GM18951 (cell line): ENCODE results near the gene AP5Z1.

Experiments
- POLR2A ChIP-seq: IDR thresholded peaks from 4 replicates; pipeline ENCODE4 v1.6.1; 2011; ENCODE audit warnings: mild to moderate bottlenecking; ENCODE audit not compliant: insufficient read length, insufficient read depth; ENCODE audit errors: extremely low read depth
- in situ Hi-C: fragments of 300-500 bp; cut with MboI; formaldehyde crosslinking; loops from one replicate; pipeline ENCODE4 v1.12.0; 2022; ENCODE audit warnings: low sequenced_read_pairs, mixed read lengths, inconsistent platforms; ENCODE audit not compliant: unreplicated experiment

AP5Z1 gene

DNA sequence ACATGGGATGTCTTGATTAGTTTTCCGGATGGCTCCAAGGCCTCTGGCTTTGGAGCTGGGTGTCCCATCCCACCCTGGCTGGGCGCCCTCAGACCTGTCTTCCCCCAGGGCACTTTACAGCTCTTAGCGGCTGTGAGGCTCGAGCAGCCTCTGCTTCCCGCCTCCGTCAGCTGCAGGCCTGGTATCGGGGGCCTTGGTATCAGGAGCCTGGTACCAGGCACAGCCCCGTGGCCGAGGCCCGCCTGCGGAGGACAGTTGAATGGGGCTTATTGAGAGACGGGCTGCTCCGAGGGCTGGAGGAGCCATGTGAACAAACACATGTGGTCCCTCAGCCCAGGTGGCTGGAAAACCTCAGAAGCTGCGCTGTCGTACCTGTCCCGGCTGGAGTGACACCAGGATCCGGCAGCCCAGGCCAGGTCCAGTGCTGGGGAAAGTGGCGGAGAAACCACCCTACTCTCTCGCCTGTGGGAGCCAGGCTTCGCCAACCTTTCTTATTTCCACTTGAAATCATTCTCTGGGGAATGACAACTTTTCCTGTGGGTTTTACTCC, 23.9 kb upstream of the AP5Z1 start:
- in situ Hi-C loops = loop anchor here (5.0 kb wide), 1 partner anchor 139 kb away; no protein-coding TSS in a partner anchor
- no peak for TF ChIP-seq POLR2A

DNA sequence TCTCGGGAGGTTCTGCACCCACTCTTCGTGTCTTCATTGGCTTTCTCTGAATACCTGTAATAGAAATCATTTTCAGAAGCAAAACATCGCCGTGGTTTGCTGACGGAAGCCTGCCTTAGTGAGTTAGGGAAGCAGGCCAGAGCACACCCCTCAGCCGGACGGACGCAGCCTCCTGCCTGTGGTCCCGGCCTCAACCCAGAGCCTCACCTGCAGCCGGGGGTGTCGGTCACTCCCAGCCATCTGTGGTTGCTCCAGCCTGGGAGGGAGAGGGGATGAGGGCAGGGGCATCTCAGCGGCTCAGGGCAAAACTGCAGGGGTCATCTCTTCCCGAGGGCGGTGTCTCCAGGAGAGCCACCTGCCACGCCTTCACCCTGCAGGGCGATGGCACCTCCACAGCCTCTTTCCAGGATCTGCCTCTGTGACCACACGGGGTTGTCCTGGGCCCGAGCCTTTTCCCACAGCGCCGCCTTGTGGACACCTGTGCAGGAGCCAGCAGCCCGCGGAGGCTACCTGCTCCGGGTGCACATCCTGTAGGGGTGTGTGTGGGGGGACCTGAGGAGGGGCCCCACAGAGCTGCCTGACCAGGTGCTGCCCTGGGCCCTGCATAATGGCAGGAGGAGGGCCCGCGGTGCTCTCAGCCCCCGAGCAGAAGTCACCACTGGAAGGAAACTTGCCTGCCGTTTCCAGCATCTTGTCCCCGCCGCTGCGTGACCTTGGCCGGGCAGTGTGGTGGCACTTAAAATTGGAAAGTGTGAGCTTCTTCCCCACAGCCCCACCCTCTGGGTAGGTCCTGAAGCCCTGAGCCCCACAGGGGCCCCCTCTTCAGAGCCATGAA, 21.6 kb upstream of the AP5Z1 start:
- in situ Hi-C loops = loop anchor here (5.0 kb wide), 1 partner anchor 142 kb away; no protein-coding TSS in a partner anchor
- no peak for TF ChIP-seq POLR2A

DNA sequence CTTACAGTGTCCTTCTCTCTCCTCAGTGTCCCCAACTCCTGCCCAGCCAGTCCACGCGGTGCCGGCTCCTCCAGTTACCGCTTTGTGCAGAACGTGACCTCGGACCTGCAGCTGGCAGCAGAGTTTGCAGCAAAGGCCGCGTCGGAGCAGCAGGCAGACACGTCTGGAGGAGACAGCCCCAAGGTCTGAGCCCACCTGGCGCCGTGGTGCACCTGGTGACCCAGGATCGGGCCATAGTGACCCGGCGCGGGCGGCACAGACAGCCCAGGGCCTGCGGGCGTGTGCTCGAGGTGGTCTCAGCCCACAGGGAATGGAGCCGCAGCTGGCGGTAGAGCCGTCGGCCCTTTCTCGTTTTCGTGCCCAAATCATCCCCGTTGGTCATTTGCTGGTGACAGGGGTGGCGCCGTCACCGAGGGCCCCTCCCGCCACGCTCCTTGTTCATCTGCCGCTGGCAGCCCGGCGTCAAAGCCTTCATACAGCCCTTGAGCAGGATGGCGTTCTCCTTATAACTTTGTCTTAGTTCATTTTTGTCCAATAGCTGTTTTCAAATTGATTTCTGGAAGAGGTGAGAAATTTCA, 20.9 kb upstream of the AP5Z1 start:
- in situ Hi-C loops = loop anchor here (5.0 kb wide), 1 partner anchor 142 kb away; no protein-coding TSS in a partner anchor
- TF ChIP-seq POLR2A = no peak

DNA sequence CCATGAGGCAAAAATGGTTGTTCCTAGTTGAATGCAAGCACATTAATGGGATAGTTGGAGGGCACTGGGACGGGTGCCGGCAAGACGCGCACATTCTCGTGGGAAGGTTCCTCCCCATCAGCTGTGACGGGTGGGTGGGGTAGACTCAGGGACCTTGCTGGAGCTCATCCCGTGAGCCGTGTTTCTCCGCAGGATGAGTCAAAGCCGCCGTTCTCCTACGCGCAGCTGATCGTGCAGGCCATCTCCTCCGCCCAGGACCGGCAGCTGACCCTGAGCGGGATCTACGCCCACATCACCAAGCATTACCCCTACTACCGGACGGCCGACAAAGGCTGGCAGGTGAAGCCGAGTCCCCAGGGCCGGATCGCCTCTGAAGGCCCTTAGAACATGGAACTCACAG, 20.4 kb upstream of the AP5Z1 start:
- in situ Hi-C loops = no loop called here

DNA sequence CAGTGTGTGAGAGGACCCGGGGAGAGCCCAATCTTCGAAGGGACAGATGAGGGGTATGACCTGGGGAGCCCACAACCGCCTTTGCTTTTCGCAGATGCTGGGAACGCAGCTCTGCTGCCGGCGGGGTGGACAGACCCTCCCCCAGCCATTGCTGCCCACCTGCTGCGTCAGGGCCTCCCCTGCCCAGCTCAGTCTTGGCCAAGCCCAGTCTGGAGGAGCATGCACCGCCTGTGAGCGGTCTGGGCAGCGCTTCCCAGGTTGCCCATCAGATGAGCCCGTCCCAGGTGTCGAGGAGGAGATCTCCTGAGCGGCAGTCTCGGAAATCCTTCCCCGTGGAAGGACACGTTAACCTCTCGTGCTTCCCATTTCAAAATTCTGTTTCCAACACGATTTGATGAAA, 17.3 kb upstream of the AP5Z1 start:
- in situ Hi-C loops = no loop called here
- no peak for TF ChIP-seq POLR2A

More for the DNA sequence above, 20.4 kb upstream of the AP5Z1 start:
- TF ChIP-seq POLR2A = no peak

DNA sequence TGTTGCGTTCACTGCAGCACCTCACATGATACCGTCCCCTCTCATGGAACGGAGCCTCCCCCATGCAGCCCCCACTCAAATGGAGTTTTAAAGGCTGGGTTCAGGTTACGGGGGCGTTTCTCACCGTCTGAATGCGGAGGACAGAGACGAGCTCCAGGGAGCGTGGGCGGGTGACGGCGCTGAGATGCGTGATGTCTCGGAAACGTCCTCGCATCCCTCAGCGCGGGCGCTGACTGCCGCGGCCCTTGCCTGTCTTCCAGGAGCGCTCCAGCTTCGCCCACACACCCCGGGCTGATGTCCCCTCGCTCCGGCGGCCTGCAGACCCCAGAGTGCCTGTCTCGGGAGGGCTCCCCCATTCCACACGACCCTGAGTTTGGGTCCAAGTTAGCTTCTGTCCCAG, 16.6 kb upstream of the AP5Z1 start:
- in situ Hi-C loops = no loop called here
- TF ChIP-seq POLR2A = no peak

DNA sequence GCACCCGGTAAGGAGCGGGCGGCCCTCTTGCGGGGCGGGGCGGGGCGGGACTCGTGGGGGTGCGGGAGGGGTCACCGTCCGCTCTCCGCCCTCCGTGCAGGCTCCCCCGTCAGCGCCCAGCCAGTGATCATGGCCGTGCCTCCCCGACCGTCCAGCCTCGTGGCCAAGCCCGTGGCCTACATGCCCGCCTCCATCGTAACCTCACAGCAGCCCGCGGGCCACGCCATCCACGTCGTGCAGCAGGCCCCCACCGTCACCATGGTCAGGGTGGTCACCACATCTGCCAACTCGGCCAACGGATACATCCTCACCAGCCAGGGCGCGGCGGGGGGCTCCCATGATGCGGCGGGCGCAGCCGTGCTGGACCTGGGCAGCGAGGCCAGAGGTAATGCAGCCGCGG, 16.2 kb upstream of the AP5Z1 start:
- in situ Hi-C loops = no loop called here
- no peak for TF ChIP-seq POLR2A

DNA sequence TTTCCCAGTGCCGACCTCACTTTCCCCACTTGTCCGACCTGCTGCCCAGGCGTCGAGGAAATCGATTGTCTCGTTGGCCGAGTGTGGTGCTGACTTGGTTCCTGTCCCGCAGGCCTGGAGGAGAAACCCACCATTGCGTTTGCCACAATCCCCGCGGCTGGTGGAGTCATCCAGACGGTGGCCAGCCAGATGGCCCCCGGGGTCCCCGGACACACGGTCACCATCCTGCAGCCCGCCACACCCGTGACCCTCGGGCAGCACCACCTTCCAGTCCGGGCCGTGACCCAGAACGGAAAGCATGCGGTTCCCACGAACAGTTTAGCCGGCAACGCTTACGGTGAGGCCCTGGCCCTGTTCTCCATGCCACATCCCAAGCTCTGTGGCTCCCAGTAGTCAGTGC, 14.5 kb upstream of the AP5Z1 start:
- in situ Hi-C loops = no loop called here
- TF ChIP-seq POLR2A = no peak

DNA sequence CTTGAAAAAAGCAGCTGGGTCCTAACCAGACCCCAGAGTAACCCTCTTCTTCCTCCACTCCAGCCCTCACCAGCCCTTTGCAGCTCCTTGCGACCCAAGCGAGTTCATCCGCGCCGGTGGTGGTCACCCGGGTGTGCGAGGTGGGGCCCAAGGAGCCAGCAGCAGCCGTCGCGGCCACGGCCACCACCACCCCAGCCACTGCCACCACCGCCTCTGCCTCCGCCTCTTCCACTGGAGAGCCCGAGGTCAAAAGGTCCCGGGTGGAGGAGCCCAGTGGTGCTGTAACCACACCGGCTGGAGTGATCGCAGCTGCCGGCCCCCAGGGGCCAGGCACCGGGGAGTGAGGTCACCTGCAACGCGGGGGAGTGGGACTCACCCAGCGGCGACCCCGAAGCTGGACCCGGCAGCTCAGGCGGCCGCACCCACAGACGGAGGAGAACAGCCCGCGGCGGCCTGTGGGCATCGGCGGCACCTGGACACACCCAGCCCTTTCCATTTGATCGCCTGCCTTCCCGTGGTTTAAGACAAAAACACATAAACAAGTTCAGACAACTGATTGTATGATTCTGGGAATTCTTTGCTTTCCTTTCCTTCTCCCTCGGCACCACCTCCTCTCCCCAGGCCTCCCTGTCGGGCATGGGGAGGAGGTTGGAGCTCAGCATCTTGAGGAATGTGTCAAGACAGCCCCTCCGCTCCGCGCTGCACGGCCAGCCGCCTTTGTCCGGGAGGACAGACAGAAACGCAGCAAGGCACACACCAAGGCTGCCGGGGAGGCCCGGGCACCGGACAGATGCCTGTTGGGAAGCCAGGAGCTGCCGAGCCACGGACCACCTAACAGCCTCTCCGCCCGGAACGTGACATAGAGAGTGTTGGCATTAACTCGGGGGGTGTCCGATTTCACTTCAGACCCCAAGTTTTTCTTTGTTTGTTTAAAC, 13.0 kb upstream of the AP5Z1 start:
- in situ Hi-C loops = no loop called here

DNA sequence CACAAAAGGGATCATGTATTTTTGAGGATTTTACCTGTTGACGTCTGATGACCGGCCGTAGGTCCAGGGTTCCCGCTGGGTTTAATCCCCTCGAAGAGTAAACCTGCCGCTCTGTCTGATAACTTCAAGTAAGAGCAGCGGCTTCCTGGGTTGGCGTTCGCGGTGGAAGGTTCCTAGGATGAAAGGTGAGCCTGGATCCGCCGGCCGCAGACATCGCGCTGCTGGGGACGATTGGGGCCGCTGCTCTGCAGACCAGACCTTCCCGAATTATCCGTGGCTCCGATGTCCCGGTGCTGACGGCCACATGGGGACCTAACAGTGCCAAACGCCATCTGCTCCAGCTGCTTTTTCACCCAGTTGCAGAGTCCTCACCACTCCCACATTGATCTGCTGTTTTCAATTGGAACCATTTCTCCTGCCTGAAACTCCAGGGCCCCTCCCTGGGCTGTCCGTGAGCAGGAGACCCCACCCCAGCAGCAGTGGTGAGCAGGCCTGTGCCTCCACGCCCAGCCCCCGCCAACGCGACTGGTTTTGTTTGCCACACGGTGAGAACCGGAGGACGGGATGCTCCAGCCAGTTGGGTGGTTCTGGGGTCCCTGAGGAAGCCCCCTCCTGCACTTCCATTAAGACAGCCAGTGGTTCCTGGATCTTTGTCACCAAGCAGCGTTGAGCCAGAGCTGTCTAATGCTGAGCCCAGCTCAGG, 12.2 kb upstream of the AP5Z1 start:
- in situ Hi-C loops = no loop called here
- TF ChIP-seq POLR2A = no peak

More for the DNA sequence above, 13.0 kb upstream of the AP5Z1 start:
- no peak for TF ChIP-seq POLR2A

DNA sequence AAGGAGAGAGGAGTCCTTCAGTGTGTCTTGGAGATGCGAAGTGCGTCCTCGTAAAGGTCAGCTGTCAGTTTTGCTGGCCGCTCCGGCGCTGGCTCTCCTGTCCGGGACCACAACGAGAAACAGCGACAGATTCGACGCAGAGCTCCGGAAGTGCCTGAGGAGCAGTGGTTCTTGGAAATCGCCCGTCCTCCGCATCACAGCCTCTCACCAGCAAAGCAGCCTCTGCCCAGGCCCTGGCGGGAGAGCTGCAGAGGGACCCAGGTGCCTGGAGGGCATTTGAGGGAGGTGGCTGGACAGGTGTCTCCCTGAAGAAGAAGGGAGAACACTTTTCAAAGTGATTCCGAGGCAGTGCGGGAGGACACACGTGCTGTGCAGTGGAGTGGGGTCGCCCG, 11.6 kb upstream of the AP5Z1 start:
- no peak for TF ChIP-seq POLR2A

DNA sequence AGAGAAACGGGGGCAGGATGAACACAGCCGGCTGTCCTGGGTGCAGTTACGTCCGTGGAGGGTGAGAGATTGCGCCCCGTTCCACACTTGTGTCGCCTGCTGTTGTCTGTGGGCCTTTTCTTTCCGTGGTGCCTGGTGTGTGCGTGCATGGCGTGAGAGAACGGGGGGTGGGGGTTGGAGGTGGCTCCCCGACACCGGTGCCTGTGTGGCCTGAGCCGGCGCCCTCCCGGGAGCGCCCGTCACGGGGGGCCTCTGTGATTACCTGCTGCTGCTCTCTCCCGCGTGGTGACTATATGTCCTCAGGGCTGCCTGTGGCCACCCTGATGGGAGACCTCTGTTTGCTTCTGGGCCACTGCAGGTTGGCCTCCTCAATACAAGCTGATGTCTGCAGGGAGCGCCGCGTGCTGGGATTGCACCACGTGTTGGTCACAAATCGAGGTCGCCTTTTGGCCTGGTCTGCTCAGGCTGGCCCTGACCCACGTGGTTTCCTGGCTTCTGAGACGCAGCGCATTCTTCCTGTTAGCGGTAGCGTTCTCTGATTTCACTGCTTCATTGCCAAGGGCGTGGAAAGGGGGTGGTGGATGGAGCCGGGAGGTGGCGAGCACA, 10.9 kb upstream of the AP5Z1 start:
- in situ Hi-C loops = no loop called here
- TF ChIP-seq POLR2A = no peak

More for the DNA sequence above, 11.6 kb upstream of the AP5Z1 start:
- in situ Hi-C loops = no loop called here
